ENCODE measurements around the gene COPG1.

COPG1 gene

DNA sequence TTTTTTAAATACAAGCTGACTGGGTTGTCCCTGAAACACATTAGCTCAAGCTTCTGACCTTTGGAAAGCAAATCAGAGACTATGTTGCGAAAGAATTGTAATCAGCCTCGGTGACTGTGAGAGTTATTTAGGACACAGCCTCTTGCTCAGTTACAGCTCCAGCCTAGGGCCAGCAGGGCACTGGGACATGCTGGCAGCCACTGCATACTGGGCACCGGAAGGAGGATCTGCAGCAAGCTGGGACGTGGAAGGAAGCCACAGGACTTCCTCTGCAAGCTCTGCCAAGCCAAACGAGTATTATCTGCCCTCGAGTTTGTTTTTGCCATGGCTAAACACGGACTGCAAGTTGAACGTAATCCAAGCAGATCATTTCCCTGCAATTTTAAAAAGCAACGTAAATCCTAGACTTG lies 24.4 kb upstream of the COPG1 start:
- Histone ChIP-seq H3K9me3 (ENCODE audit: severe bottlenecking) (no peaks in the 10 kb centered on the region), H3K36me3 (ENCODE audit: low read depth) (no peaks in the 10 kb centered on the region), H3K27ac (ENCODE audit: poor library complexity, severe bottlenecking) (peak overlapping the region; percentile 91), H3K27me3 (ENCODE audit: insufficient read depth, poor library complexity, severe bottlenecking) (no peaks in the 10 kb centered on the region), H3K4me1 (ENCODE audit: insufficient read depth, poor library complexity, severe bottlenecking) (peaks cover 38% of the 10 kb centered on the region), H3K4me3 (ENCODE audit: severe bottlenecking) (no peak overlapping the region)
- TF ChIP-seq, protein P1, sequence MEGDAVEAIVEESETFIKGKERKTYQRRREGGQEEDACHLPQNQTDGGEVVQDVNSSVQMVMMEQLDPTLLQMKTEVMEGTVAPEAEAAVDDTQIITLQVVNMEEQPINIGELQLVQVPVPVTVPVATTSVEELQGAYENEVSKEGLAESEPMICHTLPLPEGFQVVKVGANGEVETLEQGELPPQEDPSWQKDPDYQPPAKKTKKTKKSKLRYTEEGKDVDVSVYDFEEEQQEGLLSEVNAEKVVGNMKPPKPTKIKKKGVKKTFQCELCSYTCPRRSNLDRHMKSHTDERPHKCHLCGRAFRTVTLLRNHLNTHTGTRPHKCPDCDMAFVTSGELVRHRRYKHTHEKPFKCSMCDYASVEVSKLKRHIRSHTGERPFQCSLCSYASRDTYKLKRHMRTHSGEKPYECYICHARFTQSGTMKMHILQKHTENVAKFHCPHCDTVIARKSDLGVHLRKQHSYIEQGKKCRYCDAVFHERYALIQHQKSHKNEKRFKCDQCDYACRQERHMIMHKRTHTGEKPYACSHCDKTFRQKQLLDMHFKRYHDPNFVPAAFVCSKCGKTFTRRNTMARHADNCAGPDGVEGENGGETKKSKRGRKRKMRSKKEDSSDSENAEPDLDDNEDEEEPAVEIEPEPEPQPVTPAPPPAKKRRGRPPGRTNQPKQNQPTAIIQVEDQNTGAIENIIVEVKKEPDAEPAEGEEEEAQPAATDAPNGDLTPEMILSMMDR (IDR thresholded peaks at IDR 0.05; ENCODE audit: poor library complexity, severe bottlenecking): no peak
- DNase-seq (ENCODE audit: low spot score) (no peak), ATAC-seq (ENCODE audit: low read depth) (peak; percentile 61)

DNA sequence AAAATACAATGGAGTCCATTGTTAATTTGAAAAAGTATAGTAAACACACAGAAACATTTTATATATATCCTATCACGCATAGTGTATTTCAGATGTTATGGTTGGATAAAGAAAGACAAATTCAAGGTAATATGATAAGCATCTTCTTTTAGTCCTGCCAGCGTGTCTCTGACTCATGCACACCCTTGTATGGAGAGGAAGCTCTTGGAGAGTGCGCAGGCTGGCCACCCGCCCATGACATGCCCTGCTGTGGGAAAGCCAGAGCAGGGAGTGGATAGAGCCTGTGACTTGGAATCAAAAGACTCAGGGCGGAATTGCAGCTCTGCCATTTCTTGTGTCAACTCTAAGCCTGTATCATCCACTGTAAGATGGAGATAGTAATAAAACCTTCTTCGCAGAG lies 23.0 kb upstream of the COPG1 start:
- peaks cover 44% of the 10 kb centered on the region for H3K4me1 ChIP-seq (ENCODE audit: insufficient read depth, poor library complexity, severe bottlenecking)
- ATAC-seq (ENCODE audit: low read depth): peak; percentile 87

DNA sequence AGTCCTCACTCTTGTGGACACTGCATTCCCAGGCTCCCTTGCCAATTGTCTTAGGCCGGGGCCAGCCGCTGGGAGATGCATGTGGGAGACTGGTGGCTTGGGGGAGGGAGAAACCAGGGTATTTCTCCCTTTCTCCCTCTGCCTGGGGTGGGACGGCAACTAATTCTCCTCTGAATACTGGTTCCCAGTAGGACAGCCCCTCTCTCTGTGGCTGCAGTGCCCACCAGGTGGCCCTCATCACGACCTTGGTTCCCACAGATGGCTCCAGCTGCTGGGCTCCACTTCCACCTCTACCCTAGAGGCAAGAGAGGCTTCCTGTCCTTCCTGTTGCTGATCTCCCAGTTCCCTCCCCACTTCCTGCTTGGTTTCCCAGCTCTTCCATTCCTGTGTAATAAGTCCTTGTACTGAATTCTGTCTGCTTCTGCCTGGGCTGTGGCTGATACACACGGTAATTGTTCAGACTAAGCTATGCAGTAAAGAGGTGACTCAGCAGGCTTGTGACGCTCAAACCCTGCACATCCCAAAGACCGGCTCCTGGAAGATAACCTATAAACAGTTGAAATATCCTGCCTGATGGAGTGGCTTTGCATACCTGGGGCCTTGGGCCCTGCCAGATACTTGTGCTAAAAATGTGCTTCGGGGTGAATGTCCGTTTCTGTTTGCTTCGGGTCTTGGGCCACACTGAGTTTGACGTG lies 20.4 kb upstream of the COPG1 start:
- peak overlapping the region; percentile 91 for H3K27ac ChIP-seq (ENCODE audit: poor library complexity, severe bottlenecking)
- ATAC-seq (ENCODE audit: low read depth) (peak; percentile 55), DNase-seq (ENCODE audit: low spot score) (no peak)
- TF ChIP-seq, protein P1 (IDR thresholded peaks at IDR 0.05; ENCODE audit: poor library complexity, severe bottlenecking): no peak
- H3K9me3 ChIP-seq (ENCODE audit: severe bottlenecking): no peaks in the 10 kb centered on the region
- H3K27me3 ChIP-seq (ENCODE audit: insufficient read depth, poor library complexity, severe bottlenecking): no peaks in the 10 kb centered on the region
- H3K36me3 ChIP-seq (ENCODE audit: low read depth): no peaks in the 10 kb centered on the region
- H3K4me3 ChIP-seq (ENCODE audit: severe bottlenecking): no peak overlapping the region
- peaks cover 44% of the 10 kb centered on the region for H3K4me1 ChIP-seq (ENCODE audit: insufficient read depth, poor library complexity, severe bottlenecking)

More for the DNA sequence above, 23.0 kb upstream of the COPG1 start:
- H3K36me3 ChIP-seq (ENCODE audit: low read depth): no peaks in the 10 kb centered on the region
- peak; percentile 87 for DNase-seq (ENCODE audit: low spot score)
- H3K27ac ChIP-seq (ENCODE audit: poor library complexity, severe bottlenecking): peak overlapping the region; percentile 91
- TF ChIP-seq, protein P1 (IDR thresholded peaks at IDR 0.05; ENCODE audit: poor library complexity, severe bottlenecking): no peak
- H3K9me3 ChIP-seq (ENCODE audit: severe bottlenecking): no peaks in the 10 kb centered on the region
- no peak overlapping the region for H3K4me3 ChIP-seq (ENCODE audit: severe bottlenecking)
- no peaks in the 10 kb centered on the region for H3K27me3 ChIP-seq (ENCODE audit: insufficient read depth, poor library complexity, severe bottlenecking)

DNA sequence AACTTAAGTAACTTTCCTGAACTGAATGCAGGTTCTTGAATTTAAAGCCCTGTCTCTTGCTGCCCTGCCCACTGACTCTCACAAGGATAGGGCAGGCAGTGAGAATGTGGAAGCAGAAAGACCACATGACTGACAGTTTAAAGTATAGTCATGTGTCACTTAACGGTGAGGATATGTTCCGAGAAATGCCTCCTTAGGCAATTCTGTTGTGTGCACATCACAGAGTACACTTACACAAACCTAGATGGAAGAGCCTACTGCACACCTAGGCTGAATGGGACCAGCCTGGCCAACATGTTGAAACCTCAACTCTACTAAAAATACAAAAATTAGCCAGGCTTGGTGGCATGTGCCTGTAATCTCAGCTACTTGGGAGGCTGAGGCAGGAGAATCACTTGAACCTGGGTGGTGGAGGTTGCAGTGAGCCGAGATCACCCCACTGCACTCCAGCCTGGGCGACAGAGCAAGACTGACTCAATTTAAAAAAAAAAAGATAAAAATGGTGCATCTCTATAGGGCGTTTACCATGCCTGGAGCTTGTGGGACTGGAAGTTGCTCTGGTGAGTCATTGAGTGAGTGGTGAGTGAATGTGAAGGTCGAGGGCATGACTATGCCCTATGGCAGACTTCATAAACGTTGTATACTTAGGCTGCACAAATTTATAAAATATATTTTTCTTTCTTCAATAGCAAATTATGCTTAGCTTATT lies 18.9 kb upstream of the COPG1 start:
- H3K27ac ChIP-seq (ENCODE audit: poor library complexity, severe bottlenecking): peak overlapping the region; percentile 91
- TF ChIP-seq, protein P1 (IDR thresholded peaks at IDR 0.05; ENCODE audit: poor library complexity, severe bottlenecking): no peak
- ATAC-seq (ENCODE audit: low read depth): peak; percentile 87

More for the DNA sequence above, 18.9 kb upstream of the COPG1 start:
- Histone ChIP-seq H3K36me3 (ENCODE audit: low read depth) (no peaks in the 10 kb centered on the region), H3K27me3 (ENCODE audit: insufficient read depth, poor library complexity, severe bottlenecking) (no peaks in the 10 kb centered on the region), H3K4me3 (ENCODE audit: severe bottlenecking) (no peak overlapping the region), H3K4me1 (ENCODE audit: insufficient read depth, poor library complexity, severe bottlenecking) (peaks cover 34% of the 10 kb centered on the region), H3K9me3 (ENCODE audit: severe bottlenecking) (no peaks in the 10 kb centered on the region)
- DNase-seq (ENCODE audit: low spot score): peak; percentile 73
